Nephron (organoid): ENCODE data around the gene FNDC4.
A peak's percentile ranks its signal among the peaks of the same experiment; 100 is the strongest.

Experiments
- H3K27ac Mint-ChIP-seq, 3 experiments: 2 replicates each; pipeline ENCODE4 v1.8.0; 2020; ENCODE audit warnings: mixed read lengths in 3 of 3, mild to moderate bottlenecking in 2 of 3, moderate library complexity in 1 of 3
- H3K27me3 Mint-ChIP-seq: 2 replicates; pipeline ENCODE4 v1.8.0; 2021; ENCODE audit warnings: low read depth, mild to moderate bottlenecking, moderate library complexity, mixed read lengths
- H3K36me3 Mint-ChIP-seq: 2 replicates; pipeline ENCODE4 v1.8.0; 2020; ENCODE audit warnings: low read depth, mixed read lengths
- H3K4me1 Mint-ChIP-seq: 2 replicates; pipeline ENCODE4 v1.8.0; 2020; ENCODE audit warnings: mixed read lengths
- H3K4me3 Mint-ChIP-seq, 3 experiments: 2 replicates each; pipeline ENCODE4 v1.8.0; 2020; ENCODE audit warnings: mild to moderate bottlenecking in 3 of 3, mixed read lengths in 3 of 3, moderate library complexity in 2 of 3
- H3K9me3 Mint-ChIP-seq: 2 replicates; pipeline ENCODE4 v1.8.0; 2020; ENCODE audit warnings: mixed read lengths
- CTCF ChIP-seq, 3 experiments: fragments of 200-600 bp; sonication (generic); IDR thresholded peaks; one replicate each; pipeline ENCODE4 v1.5.0; 2021; ENCODE audit warnings: antibody characterized with exemption in 3 of 3; ENCODE audit not compliant: unreplicated experiment in 3 of 3

The FNDC4 gene

DNA sequence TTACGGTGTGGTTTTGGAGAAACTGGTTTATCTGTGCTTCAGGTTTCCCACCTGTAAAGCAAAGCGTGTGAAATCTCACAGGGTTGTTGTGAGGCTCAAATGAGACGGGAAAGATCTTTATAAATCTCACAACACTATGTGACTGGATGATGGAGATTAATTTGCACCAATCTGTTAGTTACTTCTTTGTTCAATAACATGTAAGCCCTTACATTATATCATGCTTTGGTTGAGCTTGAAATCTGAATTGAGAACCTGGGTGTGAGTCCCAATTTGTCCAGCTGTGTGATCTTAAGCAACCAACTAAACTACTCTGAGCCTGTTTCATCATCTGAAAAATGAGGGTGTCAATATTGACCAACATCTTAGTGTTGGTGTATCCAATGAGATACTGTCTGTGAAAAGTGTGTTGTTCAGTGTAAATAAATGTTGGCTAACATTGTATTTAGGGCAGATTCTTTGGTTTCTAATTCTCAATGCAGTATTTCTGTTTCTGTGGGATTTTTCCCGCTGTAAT is 898 bp upstream of the FNDC4 start:
- Mint-ChIP-seq H3K27ac (no peak overlapping the region), H3K4me3 (peak overlapping the region; percentile 89 to 96 (median 92)), H3K36me3 (no peaks in the 10 kb centered on the region), H3K9me3 (no peaks in the 10 kb centered on the region), H3K27me3 (peaks cover 42% of the 10 kb centered on the region), H3K4me1 (peaks cover 7% of the 10 kb centered on the region)
- no peak for TF ChIP-seq CTCF (IDR thresholded peaks at IDR 0.05; ENCODE audit: unreplicated experiment in 3 of 3)

DNA sequence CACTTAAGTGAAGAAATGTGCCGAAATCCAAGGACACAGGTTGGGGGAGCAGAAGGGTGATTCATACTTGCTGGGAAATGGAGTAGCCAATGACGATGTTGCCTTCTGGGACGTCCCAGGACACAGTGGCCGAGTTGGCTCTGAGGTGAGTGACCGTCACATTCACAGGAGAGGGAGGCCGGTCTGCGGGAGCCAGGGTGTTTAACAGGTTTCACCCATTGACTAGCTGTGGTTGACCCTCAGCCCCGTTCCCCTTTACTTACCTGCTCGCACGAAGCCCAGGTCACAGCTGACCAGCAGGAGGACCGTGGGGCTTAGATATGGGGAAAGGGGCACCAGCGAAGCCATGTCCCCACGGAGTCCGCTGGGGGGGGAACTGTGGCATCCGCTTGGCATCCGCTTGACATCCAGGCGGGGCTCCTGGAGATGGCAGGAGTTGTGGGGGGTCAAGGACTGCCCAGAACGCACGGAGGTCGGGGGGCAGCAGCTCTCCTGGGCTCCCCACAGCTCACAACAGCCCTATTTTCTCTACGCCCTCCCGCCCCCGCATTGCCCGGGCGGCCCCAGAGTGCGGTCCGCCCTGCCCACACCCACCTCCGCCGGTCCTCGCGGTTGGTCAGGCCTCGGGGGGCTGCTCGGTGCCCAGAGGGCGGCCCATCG is 586 bp downstream of the FNDC4 start:
- no peak for TF ChIP-seq CTCF (IDR thresholded peaks at IDR 0.05; ENCODE audit: unreplicated experiment in 3 of 3)
- Mint-ChIP-seq H3K9me3 (no peaks in the 10 kb centered on the region), H3K4me3 (peak overlapping the region; percentile 75 to 85 (median 82)), H3K27ac (no peak overlapping the region), H3K4me1 (peaks cover 14% of the 10 kb centered on the region), H3K36me3 (no peaks in the 10 kb centered on the region), H3K27me3 (peaks cover 42% of the 10 kb centered on the region)

DNA sequence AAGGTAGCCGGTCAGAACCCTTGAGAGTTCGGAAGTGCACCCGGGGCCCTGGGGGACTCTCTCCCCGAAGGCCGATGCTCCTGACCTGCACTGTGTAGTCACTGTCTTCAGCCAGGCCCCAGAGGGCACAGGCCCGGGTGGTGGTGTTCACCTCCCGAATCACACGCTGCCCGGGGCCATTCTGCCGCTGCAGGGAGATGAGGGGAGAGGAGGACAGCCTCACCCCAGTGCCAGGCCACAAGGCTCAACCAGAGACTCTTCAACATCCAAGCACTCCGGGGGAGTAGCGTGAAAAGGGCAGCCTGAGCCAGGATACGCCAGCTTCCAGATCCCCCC is 1.1 kb downstream of the FNDC4 start:
- Mint-ChIP-seq H3K4me3 (peak overlapping the region; percentile 75 to 85 (median 82)), H3K36me3 (no peaks in the 10 kb centered on the region), H3K27ac (no peak overlapping the region), H3K27me3 (peaks cover 41% of the 10 kb centered on the region), H3K9me3 (no peaks in the 10 kb centered on the region), H3K4me1 (peaks cover 19% of the 10 kb centered on the region)
- no peak for TF ChIP-seq CTCF (IDR thresholded peaks at IDR 0.05; ENCODE audit: unreplicated experiment in 3 of 3)

- Mint-ChIP-seq H3K27ac (no peak overlapping the region), H3K4me3 (peak overlapping the region; percentile 22 to 49 (median 25)), H3K4me1 (peaks cover 25% of the 10 kb centered on the region), H3K9me3 (no peaks in the 10 kb centered on the region), H3K36me3 (no peaks in the 10 kb centered on the region), H3K27me3 (peaks cover 28% of the 10 kb centered on the region)
- TF ChIP-seq CTCF (IDR thresholded peaks at IDR 0.05; ENCODE audit: unreplicated experiment in 3 of 3): no peak
These were observed 2.4 kb downstream of the FNDC4 start for GRCh38 chr2:27492557-27492956.

- H3K4me3 Mint-ChIP-seq: peak within 1 kb of the TSS; percentile 91 to 96 (median 96)
- H3K36me3 Mint-ChIP-seq: peaks cover 9% of the 10 kb centered on the region
- H3K27ac Mint-ChIP-seq: peak within 1 kb of the TSS; percentile 43 to 83 (median 83)
- H3K27me3 Mint-ChIP-seq: peaks cover 4% of the 10 kb centered on the region
- H3K4me1 Mint-ChIP-seq: peaks cover 18% of the 10 kb centered on the region
- no peak for TF ChIP-seq CTCF (IDR thresholded peaks at IDR 0.05; ENCODE audit: unreplicated experiment in 3 of 3)
- no peaks in the 10 kb centered on the region for H3K9me3 Mint-ChIP-seq
These were observed 5.3 kb downstream of the FNDC4 start, which contains the start of gene IFT172 for GRCh38 chr2:27489498-27490397. IFT172 (minus strand) TSS chr2:27489743; CDS start chr2:27489653, 90 bp downstream.
